Measurements from ENCODE around the gene TMC7.
"Not testable (repeated sequence)": the region's sequence is repeated elsewhere in the genome, so short reads cannot be mapped to it uniquely, and the experiment has no call there.

TMC7 gene

DNA sequence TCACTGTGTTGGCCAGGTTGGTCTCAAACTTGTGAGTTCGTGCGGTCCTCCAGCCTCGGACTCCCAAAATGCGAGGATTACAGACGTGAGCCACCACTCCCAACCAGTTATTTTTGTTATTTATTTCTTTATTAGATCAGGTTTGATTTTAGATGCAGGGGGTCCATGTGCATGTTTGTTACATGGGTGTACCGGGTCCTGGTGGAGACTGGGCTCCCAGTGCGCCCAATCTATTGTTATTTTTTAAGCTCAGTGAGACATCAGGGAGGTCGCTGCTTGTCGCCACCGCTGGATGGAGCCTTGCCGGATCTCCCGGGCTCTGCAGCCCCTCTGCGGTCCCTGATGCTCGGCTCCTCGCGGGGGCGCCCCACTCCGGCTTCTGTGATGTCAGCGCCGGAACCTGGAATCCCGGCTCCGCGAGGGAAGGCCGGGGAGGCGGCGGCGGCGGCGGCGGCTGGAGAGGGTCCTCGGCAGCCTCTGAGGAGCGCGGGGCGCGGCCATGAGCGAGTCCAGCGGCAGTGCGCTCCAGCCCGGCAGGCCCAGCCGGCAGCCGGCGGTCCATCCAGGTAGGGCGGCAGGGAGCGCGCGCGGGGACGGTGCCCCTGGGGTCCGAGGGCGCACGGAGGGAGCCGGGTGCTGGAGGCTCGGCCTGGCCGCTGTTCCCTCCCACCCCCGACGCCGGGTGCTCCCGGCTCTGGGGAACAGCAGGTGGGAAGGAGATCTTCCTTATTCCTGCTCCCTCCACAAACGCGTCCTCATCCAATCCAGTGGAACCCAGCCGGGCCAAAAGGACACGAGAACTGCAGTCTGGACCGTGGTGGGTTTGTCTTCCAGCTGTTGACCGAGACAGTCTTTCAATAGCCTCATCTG, at the start of gene TMC7:
Gene TMC7, plus strand, starts transcription at position 370 of the 870 bp plus-strand sequence. Its CDS starts 130 bp downstream, at position 500.
- DNase-seq: no peak

DNA sequence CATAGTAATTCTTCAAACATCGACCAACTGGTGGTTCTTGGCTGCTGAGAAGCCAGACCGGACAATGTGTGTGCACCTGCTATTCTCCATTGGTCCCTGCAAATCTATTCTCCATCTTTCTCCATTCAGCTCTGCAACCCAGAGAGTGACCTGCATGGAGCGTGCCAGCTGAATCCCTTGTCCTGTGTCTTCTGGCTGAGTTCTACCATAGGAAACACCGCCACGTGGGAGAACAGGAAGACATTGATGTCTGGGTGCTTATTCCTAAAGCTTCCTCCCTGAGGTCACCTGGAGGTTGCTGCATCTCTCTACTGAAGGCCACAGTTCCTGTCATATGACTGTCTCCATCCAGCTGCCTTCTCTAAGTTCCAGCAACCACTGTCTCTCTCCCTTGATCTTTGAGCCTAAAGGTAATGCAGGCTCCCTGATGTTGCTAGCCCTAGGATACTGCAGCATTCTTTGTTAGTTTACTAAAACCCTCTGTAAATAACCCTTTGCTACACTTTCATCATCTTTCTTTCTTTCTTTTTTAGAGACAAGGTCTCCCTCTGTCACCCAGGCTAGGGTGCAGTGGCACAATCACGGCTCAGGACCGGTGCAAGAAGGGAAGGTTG, 46.9 kb upstream of the TMC7 start:
- DNase-seq: no peak

DNA sequence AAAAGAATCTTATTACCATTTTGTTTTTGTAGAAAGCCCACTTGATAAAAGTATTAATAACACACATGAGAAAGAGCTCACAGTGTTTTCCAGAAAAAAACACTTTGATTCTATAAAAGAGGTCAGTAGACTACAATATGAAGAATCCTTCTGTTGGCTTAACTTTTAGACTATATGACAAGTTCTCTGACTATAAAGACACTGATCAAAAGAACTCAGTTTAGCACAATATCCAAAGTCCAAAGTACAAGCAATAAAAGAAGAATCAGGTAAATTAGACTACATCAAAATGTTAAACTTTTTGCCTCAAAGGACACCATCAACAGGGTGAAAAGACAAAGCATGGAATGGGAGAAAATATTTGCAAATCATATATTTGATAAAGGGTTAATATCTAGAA, 46.3 kb upstream of the TMC7 start:
- no peak for DNase-seq

- no peak for DNase-seq
Observed at GRCh38 chr16:18938986-18939385, 44.7 kb upstream of the TMC7 start.

GRCh38 chr16:18941471-18941870, 42.3 kb upstream of the TMC7 start:
- DNase-seq: no peak

GRCh38 chr16:18942061-18942460, 41.7 kb upstream of the TMC7 start:
- no peak for DNase-seq

DNA sequence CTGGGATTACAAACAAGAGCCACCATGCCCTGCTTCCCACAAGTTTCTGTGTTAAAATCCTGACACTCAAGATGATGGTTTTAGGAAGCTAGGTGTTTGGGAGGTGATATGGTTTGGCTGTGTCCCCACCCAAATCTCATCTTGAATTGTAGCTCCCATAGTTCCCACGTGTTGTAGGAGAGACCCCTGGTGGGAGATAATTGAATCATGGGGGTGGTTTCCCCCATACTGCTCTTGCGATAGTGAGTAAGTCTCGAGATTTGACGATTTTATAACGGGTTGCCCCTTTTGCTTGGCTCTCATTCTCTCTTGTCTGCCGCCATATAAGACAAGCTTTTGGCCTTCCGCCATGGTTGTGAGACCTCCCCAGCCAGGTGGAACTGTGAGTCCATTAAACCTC, 40.3 kb upstream of the TMC7 start:
- no peak for DNase-seq

GRCh38 chr16:18945233-18945632, 38.5 kb upstream of the TMC7 start:
- no peak for DNase-seq

- DNase-seq: no peak
Observed at GRCh38 chr16:18948372-18949020, 35.2 kb upstream of the TMC7 start.

DNA sequence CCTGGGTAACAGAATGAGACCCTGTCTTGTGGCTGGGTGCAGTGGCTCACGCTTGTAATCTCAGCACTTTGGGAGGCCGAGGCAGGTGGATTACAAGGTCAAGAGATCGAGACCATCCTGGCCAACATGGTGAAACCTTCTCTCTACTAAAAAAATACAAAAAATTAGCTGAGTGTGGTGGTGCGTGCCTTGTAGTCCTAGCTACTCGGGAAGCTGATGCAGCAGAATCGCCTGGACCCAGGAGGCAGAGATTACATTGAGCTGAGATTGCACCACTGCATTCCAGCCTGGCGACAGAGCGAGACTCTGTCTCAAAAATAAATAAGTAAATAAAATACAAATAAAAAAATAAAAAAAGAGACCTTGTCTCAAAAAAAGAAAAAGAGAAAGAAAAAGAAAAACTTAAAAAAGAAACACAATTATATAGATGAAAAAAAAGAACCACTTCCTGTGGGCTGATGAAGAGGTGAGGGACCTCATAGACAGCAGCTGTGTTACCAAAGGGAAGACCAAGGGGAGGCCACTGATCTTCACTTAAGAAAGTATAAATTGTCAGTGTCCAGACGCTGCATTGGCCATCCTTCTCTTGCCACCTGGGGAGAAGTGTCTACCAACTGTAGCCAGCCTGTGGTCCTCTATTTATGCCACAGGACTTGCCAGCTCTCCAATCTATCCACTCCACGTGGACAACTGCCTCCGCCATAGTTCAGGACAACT, 33.1 kb upstream of the TMC7 start:
- DNase-seq: no peak

- no peak for DNase-seq
Observed at GRCh38 chr16:18953547-18953946, 30.2 kb upstream of the TMC7 start.

GRCh38 chr16:18955874-18956580, 27.7 kb upstream of the TMC7 start:
- not testable (repeated sequence) for DNase-seq

- not testable (repeated sequence) for DNase-seq
Observed at GRCh38 chr16:18956658-18957241, 27.0 kb upstream of the TMC7 start.

DNA sequence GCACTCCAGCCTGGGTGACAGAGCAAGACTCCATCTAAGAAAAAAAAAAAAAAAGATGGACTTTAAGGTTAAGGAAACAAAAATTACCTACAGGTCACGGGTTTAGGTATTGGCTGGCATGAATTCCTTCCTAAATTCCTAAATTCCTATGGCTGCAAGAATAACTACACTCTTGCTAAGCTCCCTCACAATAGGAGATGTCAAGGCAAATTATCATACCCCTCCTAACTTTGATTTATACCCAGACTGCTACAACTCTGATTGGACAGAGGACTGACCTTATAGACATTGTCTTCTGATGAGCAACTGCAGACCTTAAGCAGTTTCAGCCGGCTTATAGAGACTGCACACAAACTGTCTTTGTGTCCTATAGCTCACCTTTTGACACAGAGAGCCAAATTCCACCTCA, 25.1 kb upstream of the TMC7 start:
- no peak for DNase-seq

DNA sequence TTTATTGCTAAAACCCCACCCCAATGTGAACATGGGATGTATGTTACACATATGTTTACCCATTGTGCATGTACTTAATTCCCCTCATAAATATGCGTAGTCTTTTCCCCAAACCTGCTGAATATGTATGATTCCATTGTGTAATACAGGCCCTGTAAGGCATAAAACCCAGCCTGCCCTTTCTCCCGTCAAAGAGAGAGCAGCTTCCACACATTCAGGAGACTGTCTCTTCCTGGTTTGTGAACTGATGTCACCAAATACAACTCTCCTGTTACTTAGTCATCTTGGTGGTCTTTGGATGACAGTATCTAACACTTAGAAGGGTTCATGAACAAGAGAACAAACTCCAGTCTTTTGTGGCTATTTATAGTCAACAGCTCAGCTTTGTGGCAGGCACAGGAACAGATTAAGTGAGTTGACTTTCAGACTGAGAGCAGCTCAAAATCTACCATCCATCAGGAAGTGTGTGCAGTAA, 24.7 kb upstream of the TMC7 start:
- DNase-seq: no peak

DNA sequence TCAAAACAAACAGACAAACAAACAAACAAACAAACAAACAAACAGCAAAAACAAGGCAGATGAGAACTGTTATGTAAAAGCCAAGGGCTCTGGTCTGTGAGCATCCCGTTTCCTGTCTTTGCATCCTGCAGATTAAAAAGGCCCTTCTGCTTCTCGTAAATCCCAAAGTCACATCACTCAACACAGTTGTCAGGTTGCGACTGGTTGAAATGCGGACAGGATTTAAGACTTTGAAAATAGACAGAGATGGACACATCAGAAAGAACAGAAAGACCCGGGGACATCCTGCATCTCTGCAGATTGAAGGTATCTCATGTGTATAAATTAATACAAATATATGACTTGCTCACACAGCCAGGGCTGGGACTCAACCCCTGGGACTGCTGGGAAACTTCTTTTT, 18.2 kb upstream of the TMC7 start:
- no peak for DNase-seq

DNA sequence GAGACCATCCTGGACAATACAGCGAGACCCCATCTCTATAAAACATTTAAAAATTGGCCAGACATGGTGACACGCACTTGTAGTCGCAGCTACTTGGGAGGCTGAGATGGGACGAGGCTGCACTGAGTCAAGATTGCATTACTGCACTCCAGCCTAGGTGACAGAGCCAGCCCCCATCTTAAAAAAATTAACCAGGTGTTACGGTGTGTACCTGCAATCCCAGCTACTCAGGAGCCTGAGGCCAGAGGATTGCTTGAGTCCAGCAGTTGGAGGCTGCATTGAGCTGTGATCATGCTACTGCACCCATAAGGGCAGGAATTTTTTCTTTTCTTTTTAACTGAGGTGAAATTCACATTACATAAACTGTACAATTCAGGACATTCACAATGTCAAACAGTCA, 16.9 kb upstream of the TMC7 start:
- no peak for DNase-seq

GRCh38 chr16:18969050-18969854, 14.5 kb upstream of the TMC7 start:
- peak; percentile 74 for DNase-seq

DNA sequence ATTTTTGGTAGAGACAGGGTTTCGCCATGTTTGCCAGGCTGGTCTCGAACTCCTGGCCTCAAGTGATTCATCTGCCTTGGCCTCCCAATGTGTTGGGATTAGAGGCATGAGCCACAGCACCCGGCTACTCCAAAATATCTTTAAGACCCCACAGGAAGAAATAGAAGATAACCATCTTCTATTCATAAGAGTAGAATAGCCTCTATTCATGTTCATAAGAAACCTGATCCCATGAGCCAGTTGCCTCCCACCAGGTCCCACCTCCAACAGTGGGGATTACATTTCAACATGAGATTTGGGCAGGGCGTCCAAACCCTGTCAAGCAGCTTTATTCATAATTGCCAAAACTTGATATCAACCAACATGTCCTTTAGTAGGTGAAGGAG, 13.9 kb upstream of the TMC7 start:
- DNase-seq: no peak

- DNase-seq: no peak
Observed at GRCh38 chr16:18975109-18975508, 8.6 kb upstream of the TMC7 start.

- DNase-seq: no peak
Observed at GRCh38 chr16:18979936-18980335, 3.8 kb upstream of the TMC7 start.

Data from CD4-positive, alpha-beta T cell treated with Interleukin-21 for 1 hour (primary cell).